ENCODE results near the gene NEAT1.

NEAT1 gene

DNA sequence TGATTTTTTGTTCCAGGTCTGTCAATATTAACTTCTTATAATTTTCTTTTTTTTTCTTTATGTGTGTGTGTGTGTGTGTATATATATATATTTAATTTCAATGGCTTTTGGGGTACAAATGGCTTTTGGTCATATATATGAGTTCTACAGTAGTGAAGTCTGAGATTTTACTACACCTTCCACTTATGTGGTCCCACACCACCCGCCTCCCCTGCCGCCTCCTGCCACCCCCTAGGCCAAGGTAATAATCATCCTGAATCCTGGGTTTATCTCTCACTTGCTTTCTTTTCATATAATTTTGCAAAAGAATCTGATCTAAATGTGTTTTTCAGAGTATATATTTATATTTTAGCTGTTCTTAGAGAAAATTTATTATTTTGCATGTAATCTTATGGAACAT, 11.1 kb downstream of the NEAT1 start:
- DNase-seq (ENCODE audit: low spot score) = no peak

DNA sequence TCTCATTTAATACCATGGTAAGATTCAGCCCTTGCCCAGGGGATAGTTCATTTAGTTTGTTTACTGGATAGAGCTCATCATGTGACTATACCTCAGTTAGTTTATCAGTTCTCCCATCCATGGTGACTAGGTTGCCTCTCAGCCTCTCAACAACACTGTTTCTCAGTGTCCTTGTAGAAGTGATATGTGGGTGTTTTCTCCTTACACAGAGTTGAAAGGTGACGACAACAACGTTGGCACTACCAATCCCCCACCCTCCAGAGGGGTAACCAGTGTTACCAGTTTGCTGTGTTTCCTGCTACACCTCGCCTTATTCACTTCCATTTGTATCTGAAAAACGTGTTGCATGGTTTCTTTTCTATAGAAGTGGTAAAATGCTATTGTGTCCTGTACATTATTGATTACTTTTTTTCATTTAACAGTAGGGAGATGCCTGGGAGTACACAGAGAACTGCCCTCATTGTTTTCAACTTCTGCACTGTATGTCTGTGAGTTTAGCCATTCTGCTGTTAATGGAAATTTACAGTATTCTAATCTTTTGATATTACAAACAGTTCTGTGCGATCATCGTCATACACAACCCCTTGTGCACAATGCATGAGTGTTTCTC, 11.6 kb downstream of the NEAT1 start:
- DNase-seq (ENCODE audit: low spot score) = no peak

GRCh38 chr11:65434667-65435410, 12.2 kb downstream of the NEAT1 start:
- no peak for DNase-seq (ENCODE audit: low spot score)

GRCh38 chr11:65435411-65435931, 12.9 kb downstream of the NEAT1 start:
- DNase-seq (ENCODE audit: low spot score) = no peak

DNA sequence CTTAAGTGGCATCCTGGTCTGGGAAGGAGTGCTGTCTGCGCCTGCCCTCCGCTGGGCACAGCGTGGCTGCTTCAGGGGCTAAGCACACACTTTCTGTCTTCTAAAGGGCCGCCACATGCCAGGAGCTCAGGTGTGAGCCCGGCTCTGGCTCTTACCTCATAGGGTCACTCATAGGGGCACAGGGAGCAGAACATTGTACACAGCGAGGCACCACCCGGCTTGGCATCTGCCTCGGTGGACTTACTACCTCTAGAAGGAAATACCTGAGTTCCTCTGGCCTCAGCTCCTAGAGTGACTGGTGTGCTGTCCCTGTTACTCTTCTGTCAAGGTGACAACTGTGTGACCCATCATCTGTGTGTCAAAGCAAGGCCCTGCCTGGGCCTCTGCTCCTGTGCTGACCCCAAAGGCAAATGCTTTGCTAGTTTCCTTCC, 13.4 kb downstream of the NEAT1 start:
- DNase-seq (ENCODE audit: low spot score) = no peak

- DNase-seq (ENCODE audit: low spot score) = no peak
Measured at GRCh38 chr11:65436412-65437032, 13.9 kb downstream of the NEAT1 start.

DNA sequence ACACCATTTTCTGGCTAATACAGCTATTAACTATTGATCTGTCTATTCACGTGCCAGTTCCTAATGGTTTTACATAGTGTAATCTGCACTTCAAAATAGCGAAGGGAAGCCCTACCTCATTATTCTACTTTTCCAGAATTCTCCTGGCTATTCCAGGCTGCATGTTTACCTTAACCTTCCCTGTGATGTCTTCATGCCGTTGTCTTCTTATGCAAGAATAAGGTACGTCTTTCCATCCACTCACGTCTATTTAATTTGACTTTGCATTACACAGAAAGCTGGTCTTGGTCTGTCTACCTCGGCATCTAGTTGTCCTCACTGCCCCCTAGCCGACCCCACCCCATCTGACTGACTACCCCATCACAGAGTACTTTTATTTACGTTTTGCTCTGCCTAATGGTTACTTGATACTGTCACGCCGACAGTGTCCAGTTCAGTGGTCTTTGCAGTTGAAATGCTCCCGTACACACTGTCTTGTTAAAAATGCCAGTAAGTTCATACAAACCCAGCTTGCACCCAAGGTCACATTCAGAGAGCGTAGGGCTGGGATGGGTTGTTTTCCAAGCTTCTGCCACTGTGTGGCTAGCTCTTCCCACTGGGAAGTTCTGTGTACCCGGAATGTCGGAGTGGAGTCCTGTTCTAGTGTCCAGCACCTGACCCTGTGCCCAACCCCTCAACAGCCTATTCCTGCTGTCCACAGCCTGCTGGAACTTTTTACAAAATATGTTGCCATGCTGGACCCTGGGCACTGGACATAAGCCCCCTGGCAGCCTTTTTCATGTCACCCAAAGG, 15.0 kb downstream of the NEAT1 start:
- DNase-seq (ENCODE audit: low spot score) = no peak

GRCh38 chr11:65438257-65439151, 15.9 kb downstream of the NEAT1 start:
- no peak for DNase-seq (ENCODE audit: low spot score)

DNA sequence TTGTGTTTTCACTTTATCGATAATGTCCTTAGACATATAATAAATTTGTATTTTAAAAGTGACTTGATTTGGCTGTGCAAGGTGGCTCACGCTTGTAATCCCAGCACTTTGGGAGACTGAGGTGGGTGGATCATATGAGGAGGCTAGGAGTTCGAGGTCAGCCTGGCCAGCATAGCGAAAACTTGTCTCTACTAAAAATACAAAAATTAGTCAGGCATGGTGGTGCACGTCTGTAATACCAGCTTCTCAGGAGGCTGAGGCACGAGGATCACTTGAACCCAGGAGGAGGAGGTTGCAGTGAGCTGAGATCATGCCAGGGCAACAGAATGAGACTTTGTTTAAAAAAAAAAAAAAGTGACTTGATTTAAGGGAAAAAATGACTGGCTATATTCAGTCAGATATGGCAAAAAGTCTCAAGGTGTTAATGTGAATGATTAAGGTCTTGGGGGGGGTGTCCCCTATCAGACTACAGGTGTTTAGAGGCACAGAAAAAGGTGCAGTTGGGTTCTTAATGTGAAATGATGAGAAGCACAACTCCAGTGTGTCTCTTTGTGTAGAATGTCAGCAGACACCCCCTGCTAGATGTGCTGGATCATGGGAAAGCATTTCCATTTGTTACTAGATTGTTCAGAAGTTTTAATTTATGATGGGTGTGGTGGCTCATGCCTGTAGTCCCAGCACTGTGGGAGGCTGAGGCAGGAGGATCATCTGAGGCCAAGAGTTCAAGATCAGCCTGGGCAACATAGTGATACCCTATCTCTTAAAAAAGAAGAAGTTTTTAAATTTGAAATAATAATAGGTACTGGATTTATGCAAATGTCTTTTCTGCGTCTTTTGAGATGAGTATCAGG, 17.0 kb downstream of the NEAT1 start:
- no peak for DNase-seq (ENCODE audit: low spot score)

DNA sequence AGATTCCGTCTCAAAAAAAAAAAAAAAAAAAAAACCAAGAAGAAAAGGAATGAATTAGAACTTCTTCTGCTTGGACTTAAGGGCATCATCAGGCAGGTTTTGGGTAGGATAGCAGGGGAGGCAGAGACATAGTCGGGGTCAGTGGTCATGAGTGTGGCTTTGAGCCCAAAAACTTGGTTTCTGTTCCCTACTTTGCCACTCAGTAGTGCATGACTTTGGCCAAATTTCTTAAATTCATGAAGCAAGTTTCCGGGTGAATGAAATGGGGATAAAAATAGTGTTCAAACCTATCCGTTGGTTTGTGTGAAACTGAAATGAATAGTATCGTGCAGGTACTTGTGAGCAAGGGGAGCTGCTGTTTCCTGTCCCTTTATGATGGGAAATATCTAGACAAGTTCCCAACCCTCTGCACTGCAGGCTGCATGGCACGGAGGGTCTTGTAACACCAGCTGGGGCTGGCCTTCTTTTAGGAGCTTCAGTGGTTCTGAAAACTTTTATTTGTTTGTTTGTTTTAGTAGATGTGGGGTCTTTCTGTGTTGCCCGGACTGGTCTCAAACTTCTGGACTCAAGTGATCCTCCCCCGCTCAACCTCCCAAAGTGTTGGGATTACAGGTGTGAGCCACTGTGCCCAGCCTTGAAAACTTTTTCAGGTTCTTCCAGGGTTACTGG, 18.4 kb downstream of the NEAT1 start:
- no peak for DNase-seq (ENCODE audit: low spot score)

- DNase-seq (ENCODE audit: low spot score) = no peak
Measured at GRCh38 chr11:65442842-65443331, 20.3 kb downstream of the NEAT1 start.

- no peak for DNase-seq (ENCODE audit: low spot score)
Measured at GRCh38 chr11:65444314-65445051, 21.9 kb downstream of the NEAT1 start.

DNA sequence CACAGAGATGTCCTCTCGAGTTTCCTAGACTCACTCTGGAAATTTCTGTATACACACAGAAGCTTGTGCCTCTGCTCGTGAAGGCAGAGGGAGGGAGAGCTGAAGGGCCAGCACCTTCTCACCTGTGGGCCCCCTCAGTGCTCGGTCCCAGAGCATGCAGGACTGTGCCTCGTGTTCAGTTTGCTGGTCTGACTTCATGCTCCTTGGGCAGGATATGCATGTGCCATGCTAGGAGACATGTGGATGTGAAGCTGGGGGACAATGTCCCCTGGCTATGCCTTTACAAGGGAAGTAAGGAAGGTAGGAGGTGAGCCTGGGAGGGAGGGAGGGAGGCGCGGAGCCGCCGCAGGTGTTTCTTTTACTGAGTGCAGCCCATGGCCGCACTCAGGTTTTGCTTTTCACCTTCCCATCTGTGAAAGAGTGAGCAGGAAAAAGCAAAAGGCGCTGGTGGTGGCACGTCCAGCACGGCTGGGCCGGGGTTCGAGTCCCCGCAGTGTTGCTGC, 22.6 kb downstream of the NEAT1 start:
- no peak for DNase-seq (ENCODE audit: low spot score)

GRCh38 chr11:65445604-65446445, 23.2 kb downstream of the NEAT1 start:
- no peak for DNase-seq (ENCODE audit: low spot score)

DNA sequence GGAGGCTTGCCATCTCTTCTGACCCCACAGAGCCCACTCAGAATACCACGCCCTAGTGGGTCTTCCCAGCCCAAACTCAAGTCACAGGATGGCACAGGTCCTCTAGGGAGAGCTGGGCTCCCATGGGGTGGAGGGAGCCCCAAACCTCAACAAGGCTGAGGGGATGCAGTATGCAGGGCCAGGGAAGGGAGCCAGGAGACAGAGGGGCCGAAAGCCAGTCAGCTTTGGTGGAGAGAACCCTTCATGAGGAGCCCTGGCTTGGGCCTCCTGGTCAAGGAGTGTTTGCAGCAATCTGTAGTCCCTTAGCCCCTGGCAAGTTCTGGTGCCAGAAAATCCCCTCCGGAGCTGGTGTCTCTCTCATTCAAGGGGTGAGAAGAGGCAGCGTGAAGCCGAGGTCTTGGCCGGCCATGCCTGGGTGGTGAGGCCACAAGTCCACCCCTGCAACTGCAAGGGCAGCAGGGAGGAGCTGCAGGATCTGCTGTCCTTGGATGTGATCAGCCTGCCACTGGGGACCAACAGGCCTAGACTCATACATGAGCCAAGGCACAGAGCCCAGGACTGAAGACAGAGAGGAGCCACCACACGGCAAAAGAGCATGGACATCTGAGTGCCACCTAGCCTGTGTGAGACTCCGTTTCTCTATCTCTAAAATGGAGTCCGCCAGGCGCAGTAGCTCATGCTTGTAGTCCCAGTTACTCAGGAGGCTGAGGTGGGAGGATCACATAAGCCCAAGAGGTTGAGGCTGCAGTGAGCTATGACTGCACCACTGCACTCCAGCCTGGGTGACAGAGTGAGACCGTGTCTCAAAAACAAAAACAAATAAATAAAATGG, 24.1 kb downstream of the NEAT1 start:
- no peak for DNase-seq (ENCODE audit: low spot score)

GRCh38 chr11:65448074-65448417, 25.4 kb downstream of the NEAT1 start:
- DNase-seq (ENCODE audit: low spot score) = no peak
